ENCODE measurements around the gene LLGL1. TPM values are rescaled to one million over a fixed set of nuclear protein-coding genes. Genes with fewer than 3 reads are reported as not detected.
A peak's percentile ranks its signal among the peaks of the same experiment; 100 is the strongest.

Gene LLGL1
- total and polyA plus RNA-seq, 10 of the 15 experiments (the other 5 are each of a cell fraction or from before 2014, with no cell fraction given): 0.02 to 9.2 (median 2.5) TPM

DNA sequence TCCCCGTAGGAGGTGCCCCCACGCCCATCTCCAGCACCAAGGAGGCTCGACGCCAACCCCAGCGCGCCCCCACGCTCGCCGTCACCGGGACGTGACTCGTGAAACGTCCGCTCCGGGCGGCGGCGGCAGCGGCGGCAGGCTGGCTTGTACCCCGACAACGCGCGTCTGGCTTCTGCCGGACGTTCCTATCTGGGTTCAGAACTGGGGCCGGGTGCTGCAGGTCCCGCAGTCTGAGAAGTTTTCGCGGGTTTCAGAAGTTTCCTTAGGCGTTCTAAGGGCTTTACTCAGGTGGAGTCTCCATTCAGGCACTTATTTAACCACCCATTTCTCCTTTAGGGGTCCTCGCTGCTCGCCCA is 42.5 kb upstream of the LLGL1 start (continued):
- TF ChIP-seq, protein P1, sequence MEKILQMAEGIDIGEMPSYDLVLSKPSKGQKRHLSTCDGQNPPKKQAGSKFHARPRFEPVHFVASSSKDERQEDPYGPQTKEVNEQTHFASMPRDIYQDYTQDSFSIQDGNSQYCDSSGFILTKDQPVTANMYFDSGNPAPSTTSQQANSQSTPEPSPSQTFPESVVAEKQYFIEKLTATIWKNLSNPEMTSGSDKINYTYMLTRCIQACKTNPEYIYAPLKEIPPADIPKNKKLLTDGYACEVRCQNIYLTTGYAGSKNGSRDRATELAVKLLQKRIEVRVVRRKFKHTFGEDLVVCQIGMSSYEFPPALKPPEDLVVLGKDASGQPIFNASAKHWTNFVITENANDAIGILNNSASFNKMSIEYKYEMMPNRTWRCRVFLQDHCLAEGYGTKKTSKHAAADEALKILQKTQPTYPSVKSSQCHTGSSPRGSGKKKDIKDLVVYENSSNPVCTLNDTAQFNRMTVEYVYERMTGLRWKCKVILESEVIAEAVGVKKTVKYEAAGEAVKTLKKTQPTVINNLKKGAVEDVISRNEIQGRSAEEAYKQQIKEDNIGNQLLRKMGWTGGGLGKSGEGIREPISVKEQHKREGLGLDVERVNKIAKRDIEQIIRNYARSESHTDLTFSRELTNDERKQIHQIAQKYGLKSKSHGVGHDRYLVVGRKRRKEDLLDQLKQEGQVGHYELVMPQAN (conservative IDR thresholded peaks at IDR 0.05): peak; percentile 54
- TF ChIP-seq, protein P2, sequence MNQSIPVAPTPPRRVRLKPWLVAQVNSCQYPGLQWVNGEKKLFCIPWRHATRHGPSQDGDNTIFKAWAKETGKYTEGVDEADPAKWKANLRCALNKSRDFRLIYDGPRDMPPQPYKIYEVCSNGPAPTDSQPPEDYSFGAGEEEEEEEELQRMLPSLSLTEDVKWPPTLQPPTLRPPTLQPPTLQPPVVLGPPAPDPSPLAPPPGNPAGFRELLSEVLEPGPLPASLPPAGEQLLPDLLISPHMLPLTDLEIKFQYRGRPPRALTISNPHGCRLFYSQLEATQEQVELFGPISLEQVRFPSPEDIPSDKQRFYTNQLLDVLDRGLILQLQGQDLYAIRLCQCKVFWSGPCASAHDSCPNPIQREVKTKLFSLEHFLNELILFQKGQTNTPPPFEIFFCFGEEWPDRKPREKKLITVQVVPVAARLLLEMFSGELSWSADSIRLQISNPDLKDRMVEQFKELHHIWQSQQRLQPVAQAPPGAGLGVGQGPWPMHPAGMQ (IDR thresholded peaks at IDR 0.05; ENCODE audit: borderline replicate concordance): peak; percentile 91
- TF ChIP-seq BRCA1 (IDR thresholded peaks at IDR 0.05; ENCODE audit: low read depth, low read length): no peak
- TF ChIP-seq NBN (IDR thresholded peaks at IDR 0.05): peak; percentile 55
- no peak for TF ChIP-seq TCF7 (IDR thresholded peaks at IDR 0.05; ENCODE audit: borderline replicate concordance)
- TF ChIP-seq POLR2A (IDR thresholded peaks at IDR 0.05; ENCODE audit: low read depth, low read length): peak; percentile 87
- TF ChIP-seq GATAD2B (conservative IDR thresholded peaks at IDR 0.05; ENCODE audit: low read depth): peak; percentile 12
- TF ChIP-seq, protein P3, sequence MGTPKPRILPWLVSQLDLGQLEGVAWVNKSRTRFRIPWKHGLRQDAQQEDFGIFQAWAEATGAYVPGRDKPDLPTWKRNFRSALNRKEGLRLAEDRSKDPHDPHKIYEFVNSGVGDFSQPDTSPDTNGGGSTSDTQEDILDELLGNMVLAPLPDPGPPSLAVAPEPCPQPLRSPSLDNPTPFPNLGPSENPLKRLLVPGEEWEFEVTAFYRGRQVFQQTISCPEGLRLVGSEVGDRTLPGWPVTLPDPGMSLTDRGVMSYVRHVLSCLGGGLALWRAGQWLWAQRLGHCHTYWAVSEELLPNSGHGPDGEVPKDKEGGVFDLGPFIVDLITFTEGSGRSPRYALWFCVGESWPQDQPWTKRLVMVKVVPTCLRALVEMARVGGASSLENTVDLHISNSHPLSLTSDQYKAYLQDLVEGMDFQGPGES (IDR thresholded peaks at IDR 0.05): no peak
- TF ChIP-seq CBX3 (IDR thresholded peaks at IDR 0.05; ENCODE audit: borderline replicate concordance, low read depth): no peak
- TF ChIP-seq NFXL1 (IDR thresholded peaks at IDR 0.05; ENCODE audit: borderline replicate concordance): no peak
- no peak for TF ChIP-seq PAX8 (IDR thresholded peaks at IDR 0.05)
- no peak for TF ChIP-seq RAD51 (IDR thresholded peaks at IDR 0.05)
- no peak for TF ChIP-seq CHD1 (IDR thresholded peaks at IDR 0.05; ENCODE audit: low read depth, low read length)
- TF ChIP-seq MXI1 (IDR thresholded peaks at IDR 0.05; ENCODE audit: low read depth, low read length): no peak
- TF ChIP-seq, protein P4, sequence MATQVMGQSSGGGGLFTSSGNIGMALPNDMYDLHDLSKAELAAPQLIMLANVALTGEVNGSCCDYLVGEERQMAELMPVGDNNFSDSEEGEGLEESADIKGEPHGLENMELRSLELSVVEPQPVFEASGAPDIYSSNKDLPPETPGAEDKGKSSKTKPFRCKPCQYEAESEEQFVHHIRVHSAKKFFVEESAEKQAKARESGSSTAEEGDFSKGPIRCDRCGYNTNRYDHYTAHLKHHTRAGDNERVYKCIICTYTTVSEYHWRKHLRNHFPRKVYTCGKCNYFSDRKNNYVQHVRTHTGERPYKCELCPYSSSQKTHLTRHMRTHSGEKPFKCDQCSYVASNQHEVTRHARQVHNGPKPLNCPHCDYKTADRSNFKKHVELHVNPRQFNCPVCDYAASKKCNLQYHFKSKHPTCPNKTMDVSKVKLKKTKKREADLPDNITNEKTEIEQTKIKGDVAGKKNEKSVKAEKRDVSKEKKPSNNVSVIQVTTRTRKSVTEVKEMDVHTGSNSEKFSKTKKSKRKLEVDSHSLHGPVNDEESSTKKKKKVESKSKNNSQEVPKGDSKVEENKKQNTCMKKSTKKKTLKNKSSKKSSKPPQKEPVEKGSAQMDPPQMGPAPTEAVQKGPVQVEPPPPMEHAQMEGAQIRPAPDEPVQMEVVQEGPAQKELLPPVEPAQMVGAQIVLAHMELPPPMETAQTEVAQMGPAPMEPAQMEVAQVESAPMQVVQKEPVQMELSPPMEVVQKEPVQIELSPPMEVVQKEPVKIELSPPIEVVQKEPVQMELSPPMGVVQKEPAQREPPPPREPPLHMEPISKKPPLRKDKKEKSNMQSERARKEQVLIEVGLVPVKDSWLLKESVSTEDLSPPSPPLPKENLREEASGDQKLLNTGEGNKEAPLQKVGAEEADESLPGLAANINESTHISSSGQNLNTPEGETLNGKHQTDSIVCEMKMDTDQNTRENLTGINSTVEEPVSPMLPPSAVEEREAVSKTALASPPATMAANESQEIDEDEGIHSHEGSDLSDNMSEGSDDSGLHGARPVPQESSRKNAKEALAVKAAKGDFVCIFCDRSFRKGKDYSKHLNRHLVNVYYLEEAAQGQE (IDR thresholded peaks at IDR 0.05; ENCODE audit: low read depth, low read length): no peak
- peak; percentile 61; the same call in 1 of the 2 replicates for TF ChIP-seq TAF1 (IDR thresholded peaks at IDR 0.05; ENCODE audit: borderline replicate concordance, low read depth, low read length)
- TF ChIP-seq ASH2L (IDR thresholded peaks at IDR 0.05; ENCODE audit: borderline replicate concordance, low read depth): no peak
- no peak for TF ChIP-seq HDAC2 (IDR thresholded peaks at IDR 0.05)
- TF ChIP-seq, protein P5, sequence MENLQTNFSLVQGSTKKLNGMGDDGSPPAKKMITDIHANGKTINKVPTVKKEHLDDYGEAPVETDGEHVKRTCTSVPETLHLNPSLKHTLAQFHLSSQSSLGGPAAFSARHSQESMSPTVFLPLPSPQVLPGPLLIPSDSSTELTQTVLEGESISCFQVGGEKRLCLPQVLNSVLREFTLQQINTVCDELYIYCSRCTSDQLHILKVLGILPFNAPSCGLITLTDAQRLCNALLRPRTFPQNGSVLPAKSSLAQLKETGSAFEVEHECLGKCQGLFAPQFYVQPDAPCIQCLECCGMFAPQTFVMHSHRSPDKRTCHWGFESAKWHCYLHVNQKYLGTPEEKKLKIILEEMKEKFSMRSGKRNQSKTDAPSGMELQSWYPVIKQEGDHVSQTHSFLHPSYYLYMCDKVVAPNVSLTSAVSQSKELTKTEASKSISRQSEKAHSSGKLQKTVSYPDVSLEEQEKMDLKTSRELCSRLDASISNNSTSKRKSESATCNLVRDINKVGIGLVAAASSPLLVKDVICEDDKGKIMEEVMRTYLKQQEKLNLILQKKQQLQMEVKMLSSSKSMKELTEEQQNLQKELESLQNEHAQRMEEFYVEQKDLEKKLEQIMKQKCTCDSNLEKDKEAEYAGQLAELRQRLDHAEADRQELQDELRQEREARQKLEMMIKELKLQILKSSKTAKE (IDR thresholded peaks at IDR 0.05; ENCODE audit: low read depth, poor library complexity, severe bottlenecking): no peak
- no peak for TF ChIP-seq ZNF217 (IDR thresholded peaks at IDR 0.05)

Measured in GM12878 (cell line).